C4-2B (cell line): ENCODE results near the gene TRIM62.

Source experiments
- ZFX ChIP-seq: fragments of 450-650 bp; IDR thresholded peaks from 2 replicates; pipeline ENCODE4 v1.6.1; 2017
- TF ChIP-seq, protein P1 (sequence below): fragments of 450-650 bp; conservative IDR thresholded peaks from 2 replicates; pipeline ENCODE4 v1.5.1; 2017; ENCODE audit warnings: mild to moderate bottlenecking

DNA sequence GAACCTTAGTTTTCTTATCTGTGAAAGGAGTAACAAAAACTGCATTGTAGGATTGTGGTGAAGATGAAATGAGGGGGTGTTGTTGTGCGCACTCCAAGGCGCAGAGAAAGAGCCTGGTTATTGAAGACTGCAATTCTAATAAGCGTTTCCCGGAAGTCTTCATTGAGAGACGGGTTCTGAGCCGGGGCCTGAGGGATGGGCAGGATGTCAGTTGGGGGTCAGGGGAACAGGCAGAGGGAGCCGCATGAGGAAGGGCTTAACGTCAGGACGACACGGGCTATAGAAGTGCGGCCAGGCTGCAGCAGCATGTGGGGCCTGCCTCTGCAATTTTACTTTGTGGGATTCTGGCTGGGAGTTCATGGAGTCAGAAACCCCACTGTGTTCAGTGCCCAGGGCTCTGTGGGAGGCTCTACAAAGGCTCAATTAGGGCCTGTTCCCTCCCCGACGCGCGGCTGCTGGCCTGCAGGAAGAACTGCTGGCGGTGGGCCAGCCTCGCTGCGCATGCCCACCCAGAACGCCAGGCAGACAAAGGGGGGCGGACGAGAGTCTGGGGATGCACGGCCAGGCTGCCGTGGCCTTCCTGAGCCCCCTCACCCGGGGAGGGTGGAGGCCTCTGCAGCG, 20.7 kb downstream of the TRIM62 start:
- TF ChIP-seq, protein P1, sequence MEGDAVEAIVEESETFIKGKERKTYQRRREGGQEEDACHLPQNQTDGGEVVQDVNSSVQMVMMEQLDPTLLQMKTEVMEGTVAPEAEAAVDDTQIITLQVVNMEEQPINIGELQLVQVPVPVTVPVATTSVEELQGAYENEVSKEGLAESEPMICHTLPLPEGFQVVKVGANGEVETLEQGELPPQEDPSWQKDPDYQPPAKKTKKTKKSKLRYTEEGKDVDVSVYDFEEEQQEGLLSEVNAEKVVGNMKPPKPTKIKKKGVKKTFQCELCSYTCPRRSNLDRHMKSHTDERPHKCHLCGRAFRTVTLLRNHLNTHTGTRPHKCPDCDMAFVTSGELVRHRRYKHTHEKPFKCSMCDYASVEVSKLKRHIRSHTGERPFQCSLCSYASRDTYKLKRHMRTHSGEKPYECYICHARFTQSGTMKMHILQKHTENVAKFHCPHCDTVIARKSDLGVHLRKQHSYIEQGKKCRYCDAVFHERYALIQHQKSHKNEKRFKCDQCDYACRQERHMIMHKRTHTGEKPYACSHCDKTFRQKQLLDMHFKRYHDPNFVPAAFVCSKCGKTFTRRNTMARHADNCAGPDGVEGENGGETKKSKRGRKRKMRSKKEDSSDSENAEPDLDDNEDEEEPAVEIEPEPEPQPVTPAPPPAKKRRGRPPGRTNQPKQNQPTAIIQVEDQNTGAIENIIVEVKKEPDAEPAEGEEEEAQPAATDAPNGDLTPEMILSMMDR: no peak
- TF ChIP-seq ZFX: no peak
